Sigmoid colon (tissue), 3 donors: ENCODE results near the gene SNX27.

Experiments used
- POLR2A ChIP-seq, 2 donors: fragments of 450-650 bp; IDR thresholded peaks; one replicate each; pipeline ENCODE4 v1.6.1; 2016; ENCODE audit warnings: antibody characterized with exemption in 2 of 2, mild to moderate bottlenecking in 2 of 2, moderate library complexity in 2 of 2
- TF ChIP-seq, protein P1 (sequence below), 4 experiments: fragments of 450-650 bp in 3 of 4; fragments of 200-600 bp in 1 of 4; IDR thresholded peaks; one replicate each; pipeline ENCODE4 v1.5.1; 2016 to 2019; ENCODE audit warnings: antibody characterized with exemption in 4 of 4, mild to moderate bottlenecking in 3 of 4, moderate library complexity in 2 of 4

DNA sequence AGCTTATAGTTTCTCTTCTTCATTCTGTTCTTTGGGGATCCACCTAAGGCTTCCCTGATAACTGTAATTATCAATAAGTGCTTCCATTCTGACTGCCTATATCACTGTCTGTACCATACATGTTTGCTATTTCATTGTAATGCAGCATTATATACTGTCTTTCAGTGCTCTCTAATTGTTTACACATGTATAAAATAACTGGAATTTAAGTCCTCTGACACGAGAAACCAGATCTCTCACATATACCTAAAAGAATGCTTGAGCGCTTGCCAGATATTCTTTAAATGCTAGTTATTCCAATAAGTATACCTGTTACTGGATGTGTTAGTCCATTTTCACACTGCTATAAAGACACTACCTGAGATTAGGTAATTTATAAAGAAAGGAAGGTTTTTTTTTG, 70.1 kb downstream of the SNX27 start:
- TF ChIP-seq, protein P1, sequence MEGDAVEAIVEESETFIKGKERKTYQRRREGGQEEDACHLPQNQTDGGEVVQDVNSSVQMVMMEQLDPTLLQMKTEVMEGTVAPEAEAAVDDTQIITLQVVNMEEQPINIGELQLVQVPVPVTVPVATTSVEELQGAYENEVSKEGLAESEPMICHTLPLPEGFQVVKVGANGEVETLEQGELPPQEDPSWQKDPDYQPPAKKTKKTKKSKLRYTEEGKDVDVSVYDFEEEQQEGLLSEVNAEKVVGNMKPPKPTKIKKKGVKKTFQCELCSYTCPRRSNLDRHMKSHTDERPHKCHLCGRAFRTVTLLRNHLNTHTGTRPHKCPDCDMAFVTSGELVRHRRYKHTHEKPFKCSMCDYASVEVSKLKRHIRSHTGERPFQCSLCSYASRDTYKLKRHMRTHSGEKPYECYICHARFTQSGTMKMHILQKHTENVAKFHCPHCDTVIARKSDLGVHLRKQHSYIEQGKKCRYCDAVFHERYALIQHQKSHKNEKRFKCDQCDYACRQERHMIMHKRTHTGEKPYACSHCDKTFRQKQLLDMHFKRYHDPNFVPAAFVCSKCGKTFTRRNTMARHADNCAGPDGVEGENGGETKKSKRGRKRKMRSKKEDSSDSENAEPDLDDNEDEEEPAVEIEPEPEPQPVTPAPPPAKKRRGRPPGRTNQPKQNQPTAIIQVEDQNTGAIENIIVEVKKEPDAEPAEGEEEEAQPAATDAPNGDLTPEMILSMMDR (IDR thresholded peaks at IDR 0.05) = no peak
- no peak for TF ChIP-seq POLR2A (IDR thresholded peaks at IDR 0.05)
